NCI-H2227 treated with DMSO at 0.1 percent for 48 hours (cell line): ENCODE results near the gene CDC42BPB.
"Not testable (repeated sequence)": the region's sequence is repeated elsewhere in the genome, so short reads cannot be mapped to it uniquely, and the experiment has no call there.

ENCODE experiments used
- DNase-seq: peaks from one replicate; lab custom pipeline; 2025; lab: John Stamatoyannopoulos, UW

Gene CDC42BPB

GRCh38 chr14:103047453-103047852, 9.9 kb downstream of the CDC42BPB start:
- DNase-seq, result not testable (repeated sequence)

GRCh38 chr14:103045371-103045869, 11.9 kb downstream of the CDC42BPB start:
- DNase-seq, result no peak

GRCh38 chr14:103043257-103044015, 13.9 kb downstream of the CDC42BPB start:
- no peak for DNase-seq

- no peak for DNase-seq
Observed at GRCh38 chr14:103041464-103041863, 15.9 kb downstream of the CDC42BPB start.

- no peak for DNase-seq
Observed at GRCh38 chr14:103033681-103034096, 23.7 kb downstream of the CDC42BPB start.

- no peak for DNase-seq
Observed at GRCh38 chr14:103031956-103032355, 25.4 kb downstream of the CDC42BPB start.

- no peak for DNase-seq
Observed at GRCh38 chr14:103031566-103031911, 25.8 kb downstream of the CDC42BPB start.

GRCh38 chr14:103030741-103031565, 26.4 kb downstream of the CDC42BPB start:
- no peak for DNase-seq

GRCh38 chr14:103029936-103030335, 27.4 kb downstream of the CDC42BPB start:
- no peak for DNase-seq

GRCh38 chr14:103028772-103029171, 28.6 kb downstream of the CDC42BPB start:
- no peak for DNase-seq

- DNase-seq, result no peak
Observed at GRCh38 chr14:103028161-103028767, 29.1 kb downstream of the CDC42BPB start.

GRCh38 chr14:103027451-103027850, 29.9 kb downstream of the CDC42BPB start:
- no peak for DNase-seq

GRCh38 chr14:103026988-103027387, 30.4 kb downstream of the CDC42BPB start:
- DNase-seq, result no peak

- not testable (repeated sequence) for DNase-seq
Observed at GRCh38 chr14:103026196-103026595, 31.2 kb downstream of the CDC42BPB start.

- no peak for DNase-seq
Observed at GRCh38 chr14:103023881-103024473, 33.4 kb downstream of the CDC42BPB start.

GRCh38 chr14:103022685-103023044, 34.7 kb downstream of the CDC42BPB start:
- peak; percentile 56 for DNase-seq

GRCh38 chr14:103022002-103022684, 35.2 kb downstream of the CDC42BPB start:
- peak; percentile 56 for DNase-seq

GRCh38 chr14:103021684-103022001, 35.7 kb downstream of the CDC42BPB start:
- DNase-seq, result no peak

GRCh38 chr14:103020271-103021170, 36.8 kb downstream of the CDC42BPB start:
- no peak for DNase-seq

- DNase-seq, result no peak
Observed at GRCh38 chr14:103019826-103020225, 37.5 kb downstream of the CDC42BPB start.

- DNase-seq, result no peak
Observed at GRCh38 chr14:103019236-103019635, 38.1 kb downstream of the CDC42BPB start.
